Cardiac atrium fibroblast (primary cell): ENCODE data around the gene BORCS8. TPM values are rescaled to one million over a fixed set of nuclear protein-coding genes. Genes with fewer than 3 reads are reported as not detected.

Source experiments
- total RNA-seq: library from RNA; depleted of rRNA; stranded (reverse); fragments of >200 nt; gene quantifications from 2 replicates; pipeline ENCODE4 v1.2.3, GENCODE V29; 2015

The BORCS8 gene
- 7.9 and 21.1 TPM in 2 replicates for total RNA-seq

GRCh38 chr19:19192078-19192882 is at the start of gene BORCS8, which contains the start of gene RFXANK:
Gene BORCS8 (minus strand): TSS chr19:19192152. CDS start chr19:19192117, 35 bp downstream.
Gene RFXANK (plus strand): TSS chr19:19192258. CDS start chr19:19193947, 1,689 bp downstream.

GRCh38 chr19:19211499-19212420 is 19.8 kb upstream of the BORCS8 start, which contains the start of gene NCAN:
Gene NCAN (plus strand): TSS chr19:19211958. CDS start chr19:19216954, 4,996 bp downstream.

GRCh38 chr19:19203012-19203856 is 11.3 kb upstream of the BORCS8 start, which contains the start of gene NR2C2AP:
Gene NR2C2AP (minus strand): TSS chr19:19203414. CDS start chr19:19203060, 354 bp downstream.

GRCh38 chr19:19170053-19170872 is 21.7 kb downstream of the BORCS8 start, which contains the start of gene MEF2B:
Gene MEF2B (minus strand): TSS chr19:19170263. CDS start chr19:19150735, 19,528 bp downstream.

DNA sequence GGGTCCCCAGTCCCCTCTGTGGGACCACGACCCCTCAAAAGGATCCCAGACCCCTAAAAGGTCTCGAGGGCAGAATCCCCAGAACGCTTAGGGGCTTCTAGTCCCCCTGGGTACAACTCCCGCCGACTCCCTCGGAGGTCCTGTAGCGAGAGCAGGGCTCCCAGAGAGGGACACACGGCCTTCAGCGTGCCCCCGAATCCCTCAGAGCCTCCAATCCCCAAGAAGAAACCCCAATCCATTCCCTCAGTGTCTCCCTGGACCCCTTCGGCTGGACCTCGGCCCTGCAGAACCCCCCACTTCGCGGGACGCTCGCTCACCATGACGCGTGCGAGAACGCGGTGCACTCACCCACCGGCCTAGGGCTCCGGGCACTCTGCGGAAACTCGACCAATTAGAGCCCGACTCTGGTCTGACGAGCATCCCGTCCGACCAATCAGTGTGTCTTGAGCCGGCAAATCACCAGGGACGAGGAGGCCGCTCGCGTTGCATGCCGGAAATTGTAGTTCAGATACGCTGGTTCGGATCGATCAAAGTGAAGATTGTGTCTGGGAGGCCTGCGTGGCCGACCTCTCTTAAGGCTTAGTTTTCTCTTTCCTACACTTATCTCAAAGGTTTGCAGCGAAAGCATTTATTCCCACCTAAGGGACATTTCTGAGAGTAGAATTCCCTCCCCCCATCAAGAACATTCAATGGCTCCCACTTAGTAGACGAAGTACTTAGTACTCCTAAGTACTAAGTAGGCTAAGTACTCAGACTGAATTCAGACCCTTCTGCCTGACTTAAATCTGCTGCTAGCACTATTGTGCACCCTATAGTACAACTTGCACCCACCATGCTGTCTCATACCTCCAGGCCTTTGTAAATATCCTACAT is 53.6 kb downstream of the BORCS8 start, which contains the start of gene TMEM161A:
Gene TMEM161A (minus strand): TSS at position 370 of the 873 bp plus-strand sequence. CDS start 50 bp downstream, at position 320.

Other genes starting within 250 kb of the BORCS8 start
- gene SUGP2, start 158.6 kb downstream of the BORCS8 start, total RNA-seq: 15.3 and 24.3 TPM in 2 replicates
- 28.7 and 33.5 TPM in 2 replicates for gene ARMC6, start 158.5 kb downstream of the BORCS8 start, total RNA-seq
- gene SLC25A42, start 128.2 kb downstream of the BORCS8 start, total RNA-seq: 4.3 and 5.5 TPM in 2 replicates
- 28.5 and 34.2 TPM in 2 replicates for gene TMEM161A, start 53.7 kb downstream of the BORCS8 start, total RNA-seq
- not detected in 2 replicates for gene MEF2B, start 21.9 kb downstream of the BORCS8 start, total RNA-seq
- gene RFXANK, start 106 bp upstream of the BORCS8 start, total RNA-seq: 49.9 and 70.4 TPM in 2 replicates
- 4.7 and 7.9 TPM in 2 replicates for gene NR2C2AP, start 11.3 kb upstream of the BORCS8 start, total RNA-seq
- not detected in 2 replicates for gene NCAN, start 19.8 kb upstream of the BORCS8 start, total RNA-seq
- gene TM6SF2, start 81.1 kb upstream of the BORCS8 start, total RNA-seq: 0.49 and 0.72 TPM in 2 replicates
- gene SUGP1, start 128.4 kb upstream of the BORCS8 start, total RNA-seq: 27.4 and 32.9 TPM in 2 replicates
- gene MAU2, start 128.7 kb upstream of the BORCS8 start, total RNA-seq: 17.7 and 21.4 TPM in 2 replicates
- 43.1 and 51.7 TPM in 2 replicates for gene GATAD2A, start 213.5 kb upstream of the BORCS8 start, total RNA-seq